GM13977 (cell line): ENCODE results near the gene PELI3.
"Not testable (repeated sequence)": the region's sequence is repeated elsewhere in the genome, so short reads cannot be mapped to it uniquely, and the experiment has no call there.

Experiments
- DNase-seq: peaks from one replicate; pipeline ENCODE4 v3.0.0; 2012; ENCODE audit warnings: low spot score
- in situ Hi-C: fragments of 300-500 bp; cut with MboI; formaldehyde crosslinking; loops from one replicate; pipeline ENCODE4 v1.12.0; 2022; ENCODE audit warnings: low sequenced_read_pairs, low pct_unique_long_range_greater_than_20kb, mixed read lengths, inconsistent platforms; ENCODE audit not compliant: unreplicated experiment
- TF ChIP-seq, protein P1 (sequence below): IDR thresholded peaks from 2 replicates; pipeline ENCODE4 v1.5.1; 2012; ENCODE audit warnings: mild to moderate bottlenecking, control low read depth; ENCODE audit not compliant: insufficient read depth; ENCODE audit errors: extremely low read depth, missing control alignments

PELI3 gene

DNA sequence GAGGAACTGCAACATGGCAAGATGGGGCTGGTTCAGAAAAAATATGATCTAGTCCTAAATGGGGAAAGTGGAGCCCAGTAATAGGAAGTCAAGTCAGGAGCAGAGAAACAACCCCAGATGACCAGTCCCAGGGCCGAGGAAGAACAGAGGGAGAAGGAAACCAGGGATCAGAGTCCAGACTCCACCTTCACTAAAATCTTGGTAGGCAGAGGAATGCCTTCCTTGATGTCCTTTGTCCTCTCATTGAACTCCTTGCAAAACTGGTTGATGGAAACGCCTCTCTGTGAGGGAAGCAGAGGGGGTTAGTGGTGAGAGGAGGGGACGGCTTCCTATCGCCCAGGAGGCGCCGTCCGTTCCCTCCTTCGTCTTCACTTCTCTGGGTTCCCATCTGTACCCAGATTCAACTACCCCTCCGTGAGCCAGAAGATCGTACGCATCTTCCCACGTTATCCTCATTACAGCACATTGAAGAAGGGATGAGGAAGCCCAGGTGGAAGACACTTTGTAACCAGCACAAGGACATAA lies 28.7 kb upstream of the PELI3 start:
- no peak for DNase-seq
- TF ChIP-seq, protein P1, sequence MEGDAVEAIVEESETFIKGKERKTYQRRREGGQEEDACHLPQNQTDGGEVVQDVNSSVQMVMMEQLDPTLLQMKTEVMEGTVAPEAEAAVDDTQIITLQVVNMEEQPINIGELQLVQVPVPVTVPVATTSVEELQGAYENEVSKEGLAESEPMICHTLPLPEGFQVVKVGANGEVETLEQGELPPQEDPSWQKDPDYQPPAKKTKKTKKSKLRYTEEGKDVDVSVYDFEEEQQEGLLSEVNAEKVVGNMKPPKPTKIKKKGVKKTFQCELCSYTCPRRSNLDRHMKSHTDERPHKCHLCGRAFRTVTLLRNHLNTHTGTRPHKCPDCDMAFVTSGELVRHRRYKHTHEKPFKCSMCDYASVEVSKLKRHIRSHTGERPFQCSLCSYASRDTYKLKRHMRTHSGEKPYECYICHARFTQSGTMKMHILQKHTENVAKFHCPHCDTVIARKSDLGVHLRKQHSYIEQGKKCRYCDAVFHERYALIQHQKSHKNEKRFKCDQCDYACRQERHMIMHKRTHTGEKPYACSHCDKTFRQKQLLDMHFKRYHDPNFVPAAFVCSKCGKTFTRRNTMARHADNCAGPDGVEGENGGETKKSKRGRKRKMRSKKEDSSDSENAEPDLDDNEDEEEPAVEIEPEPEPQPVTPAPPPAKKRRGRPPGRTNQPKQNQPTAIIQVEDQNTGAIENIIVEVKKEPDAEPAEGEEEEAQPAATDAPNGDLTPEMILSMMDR = no peak
- in situ Hi-C loops = no loop called here

DNA sequence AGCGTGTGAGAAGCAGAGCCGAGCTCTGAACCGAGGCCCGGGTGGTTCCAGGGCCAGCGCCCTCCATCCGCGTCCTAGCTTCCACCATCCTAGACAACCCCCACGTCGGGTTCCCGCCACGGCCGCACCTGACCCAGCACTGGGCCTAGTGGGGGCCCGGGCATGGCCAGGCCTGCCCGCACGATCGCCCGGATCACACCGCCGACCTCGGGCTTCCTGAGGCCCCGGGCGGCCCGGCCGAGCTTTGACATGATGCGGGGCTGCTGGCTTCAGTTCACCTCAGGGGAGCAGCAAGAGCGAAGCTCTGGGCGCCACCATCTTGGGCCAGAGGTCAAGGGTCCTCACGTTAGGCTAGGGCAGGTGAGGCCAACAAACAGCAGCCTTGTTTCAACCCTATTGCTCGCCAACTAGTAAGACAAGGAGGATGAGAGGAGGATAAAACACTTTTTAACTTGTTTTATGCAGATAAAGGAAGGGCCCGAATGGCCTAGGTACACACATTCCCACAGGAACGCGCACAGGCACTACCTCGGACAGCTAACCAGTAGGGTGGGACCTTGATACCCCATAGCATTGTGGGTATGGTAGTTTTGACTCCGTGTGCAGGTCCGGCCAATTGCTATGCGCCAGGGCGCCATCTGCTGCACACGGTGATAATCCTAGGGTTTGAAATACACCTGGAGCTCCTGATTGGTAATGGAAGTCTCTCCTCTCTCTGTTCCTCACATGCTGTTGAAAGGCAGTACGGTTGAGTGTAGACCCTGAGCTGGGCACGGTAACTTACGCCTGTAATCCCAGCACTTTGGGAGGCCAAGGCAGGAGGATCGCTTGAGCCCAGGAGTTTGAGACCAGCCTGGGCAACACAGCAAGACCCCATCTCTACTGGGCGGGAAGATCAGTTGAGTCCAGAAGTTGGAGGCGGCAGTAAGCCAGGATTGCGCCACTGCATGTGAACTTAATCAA lies 27.9 kb upstream of the PELI3 start, which contains the start of gene MRPL11:
MRPL11 (minus strand) TSS at position 345 of the 963 bp plus-strand sequence; CDS start at position 251, 94 bp downstream.
- in situ Hi-C loops = no loop called here
- TF ChIP-seq, protein P1 = peak; percentile 82
- DNase-seq = peak; percentile 98

DNA sequence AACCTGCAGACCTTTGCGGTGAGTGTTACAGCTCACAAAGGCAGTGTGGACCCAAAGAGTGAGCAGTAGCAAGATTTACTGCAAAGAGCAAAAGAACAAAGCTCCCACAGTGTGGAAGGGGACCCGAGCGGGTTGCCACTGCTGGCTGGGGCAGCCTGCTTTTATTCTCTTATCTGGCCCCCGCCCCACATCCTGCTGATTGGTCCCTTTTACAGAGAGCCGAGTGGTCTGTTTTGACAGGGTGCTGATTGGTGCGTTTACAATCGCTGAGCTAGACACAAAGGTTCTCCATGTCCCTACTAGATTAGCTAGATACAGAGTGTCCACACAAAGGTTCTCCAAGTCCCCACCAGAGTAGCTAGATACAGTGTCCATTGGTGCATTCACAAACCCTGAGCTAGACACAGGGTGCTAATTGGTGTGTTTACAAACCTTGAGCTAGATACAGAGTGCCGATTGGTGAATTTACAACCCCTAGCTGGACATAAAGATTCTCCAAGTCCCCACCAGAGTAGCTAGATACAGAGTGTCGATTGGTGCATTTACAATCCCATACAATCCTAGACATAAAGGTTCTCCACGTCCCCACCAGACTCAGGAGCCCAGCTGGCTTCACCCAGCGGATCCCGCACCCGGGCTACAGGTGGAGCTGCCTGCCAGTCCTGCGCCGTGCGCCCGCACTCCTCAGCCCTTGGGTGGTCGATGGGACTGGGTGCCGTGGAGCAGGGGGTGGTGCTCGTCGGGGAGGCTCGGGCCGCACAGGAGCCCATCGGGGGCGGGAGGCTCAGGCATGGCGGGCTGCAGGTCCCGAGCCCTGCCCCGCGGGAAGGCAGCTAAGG lies 26.4 kb upstream of the PELI3 start:
- in situ Hi-C loops, DNase-seq: not testable (repeated sequence)

DNA sequence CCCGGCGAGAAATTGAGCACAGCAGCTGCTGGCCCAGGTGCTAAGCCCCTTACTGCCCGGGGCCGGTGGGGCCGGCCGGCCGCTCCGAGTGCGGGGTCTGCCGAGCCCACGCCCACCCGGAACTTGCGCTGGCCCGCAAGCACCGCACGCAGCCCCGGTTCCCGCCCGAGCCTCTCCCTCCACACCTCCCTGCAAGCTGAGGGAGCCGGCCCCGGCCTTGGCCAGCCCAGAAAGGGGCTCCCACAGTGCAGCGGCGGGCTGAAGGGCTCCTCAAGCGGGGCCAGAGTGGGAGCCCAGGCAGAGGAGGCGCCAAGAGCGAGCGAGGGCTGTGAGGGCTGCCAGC lies 25.8 kb upstream of the PELI3 start:
- DNase-seq, in situ Hi-C loops: not testable (repeated sequence)

DNA sequence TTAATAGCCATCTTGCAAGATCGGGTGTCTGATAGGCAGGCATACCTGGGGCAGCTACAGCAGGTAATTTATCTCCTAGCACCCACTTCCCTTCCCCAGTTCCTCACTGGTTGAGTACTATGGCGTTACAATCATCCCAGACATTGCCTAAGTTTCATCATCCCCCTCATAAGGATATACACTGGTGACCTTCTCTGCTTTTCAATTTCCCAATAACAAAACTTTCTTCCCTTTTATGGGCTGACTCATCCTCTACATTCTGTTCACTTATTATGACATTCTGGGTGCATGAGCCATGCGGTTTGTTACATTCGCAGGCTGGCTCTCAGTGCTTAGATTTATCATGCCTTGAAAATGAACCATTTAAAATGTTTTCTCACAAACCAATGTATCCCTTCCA lies 23.1 kb upstream of the PELI3 start:
- no peak for DNase-seq
- TF ChIP-seq, protein P1 = no peak
- in situ Hi-C loops = no loop called here

- no peak for DNase-seq
- in situ Hi-C loops = no loop called here
- TF ChIP-seq, protein P1 = no peak
Observed at GRCh38 chr11:66447012-66447411, 19.7 kb upstream of the PELI3 start.

GRCh38 chr11:66448523-66448922 lies 18.2 kb upstream of the PELI3 start:
- TF ChIP-seq, protein P1 = no peak
- in situ Hi-C loops = no loop called here

More at GRCh38 chr11:66448523-66448922, 18.2 kb upstream of the PELI3 start:
- DNase-seq = no peak
